HG02981 (cell line): ENCODE measurements around the gene FAT1.
"Not testable (repeated sequence)": the region's sequence is repeated elsewhere in the genome, so short reads cannot be mapped to it uniquely, and the experiment has no call there.

Experiments
- ATAC-seq: cut with Tn5 transposase; IDR thresholded peaks from one replicate; pipeline ENCODE4 v1.9.1; 2021; ENCODE audit warnings: mild to moderate bottlenecking, moderate library complexity; ENCODE audit not compliant: unreplicated experiment

Gene FAT1

DNA sequence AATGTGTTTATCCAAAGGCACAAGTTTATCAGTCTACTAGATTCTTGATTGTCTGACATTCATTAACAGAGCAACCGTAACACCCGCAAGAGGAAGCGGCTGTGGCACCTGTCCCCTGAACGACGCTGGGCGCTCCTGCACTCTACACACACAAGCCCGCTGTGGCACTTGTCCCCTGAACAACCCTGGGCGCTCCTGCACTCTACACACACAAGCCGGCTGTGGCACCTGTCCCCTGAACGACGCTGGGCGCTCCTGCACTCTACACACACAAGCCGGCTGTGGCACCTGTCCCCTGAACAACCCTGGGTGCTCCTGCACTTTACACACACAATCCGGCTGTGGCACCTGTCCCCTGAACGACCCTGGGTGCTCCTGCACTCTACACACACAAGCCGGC is 64.2 kb downstream of the FAT1 start:
- ATAC-seq = not testable (repeated sequence)

DNA sequence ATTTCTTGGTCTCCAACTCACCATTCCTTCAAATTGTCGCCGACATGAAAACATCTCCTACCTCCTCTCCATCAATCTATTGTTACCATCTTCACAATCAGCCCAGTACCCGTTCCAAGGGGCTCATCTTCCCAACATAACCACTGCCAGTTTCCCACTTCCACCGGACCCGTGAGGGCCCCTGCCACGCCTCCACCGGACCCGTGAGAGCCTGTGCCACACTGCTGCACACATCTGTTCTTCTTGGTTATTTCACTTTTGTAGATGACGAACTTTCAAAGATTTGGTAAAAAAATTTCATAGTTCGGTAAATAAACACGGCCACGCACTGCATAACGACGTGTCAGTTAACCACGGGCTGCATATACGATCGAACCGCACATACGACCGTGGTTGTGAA is 65.0 kb downstream of the FAT1 start:
- ATAC-seq = no peak

DNA sequence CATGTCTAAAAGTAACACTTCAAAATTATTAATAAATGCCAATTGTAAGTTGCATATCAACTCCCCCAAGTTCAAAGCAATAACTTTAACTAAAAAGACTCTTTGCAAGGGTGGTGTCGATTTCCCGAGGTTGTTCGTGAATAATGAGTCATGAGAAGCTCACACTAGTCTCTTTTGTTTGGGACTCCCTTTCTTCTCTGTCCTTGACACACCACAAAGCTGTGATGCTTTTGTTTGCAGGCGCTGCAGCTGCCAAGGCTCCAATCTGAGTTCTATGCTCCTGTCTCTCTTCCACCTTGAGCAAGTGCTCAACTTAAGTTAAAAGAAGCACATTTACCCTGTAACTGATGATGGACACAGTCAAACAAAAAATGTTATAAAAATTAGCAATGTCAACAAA is 65.9 kb downstream of the FAT1 start:
- ATAC-seq = no peak

DNA sequence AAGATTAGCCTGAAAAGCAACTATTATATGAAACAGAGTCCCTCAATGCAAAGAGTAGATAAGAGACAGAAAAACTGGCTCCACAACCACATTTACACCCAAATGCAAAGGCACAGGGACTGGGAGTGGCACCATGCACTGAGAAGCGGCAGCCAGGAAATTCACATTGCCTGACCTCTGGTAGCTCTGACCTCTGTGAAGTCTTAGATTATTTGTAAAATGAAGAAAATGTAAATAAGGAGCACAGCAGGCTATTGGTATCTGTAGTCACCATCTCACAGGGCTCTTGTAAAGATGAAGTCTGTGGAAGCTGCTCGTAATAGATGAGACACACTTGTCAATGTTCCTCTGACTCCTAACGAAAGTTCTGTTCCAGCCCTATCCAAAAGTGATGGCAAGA is 69.7 kb downstream of the FAT1 start:
- no peak for ATAC-seq

DNA sequence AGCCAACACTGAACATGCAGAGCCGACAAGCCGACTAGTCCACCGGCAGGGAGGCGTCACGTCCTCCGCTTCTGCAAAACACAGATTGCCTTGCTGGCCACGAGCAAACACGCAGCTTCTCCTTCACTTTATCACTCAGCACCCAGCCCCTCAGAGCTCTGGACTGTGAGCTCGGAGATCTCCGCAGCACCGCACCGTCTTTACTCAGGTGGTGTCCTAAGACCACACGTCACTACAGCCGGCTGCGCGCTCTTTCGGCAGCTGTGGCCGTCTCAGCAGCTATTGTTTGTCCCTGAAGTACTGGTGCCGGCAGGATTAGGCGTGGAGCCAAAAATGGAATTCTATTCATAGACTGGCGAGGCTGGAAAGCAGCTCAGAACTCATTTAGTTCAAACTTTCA is 72.0 kb downstream of the FAT1 start:
- no peak for ATAC-seq

DNA sequence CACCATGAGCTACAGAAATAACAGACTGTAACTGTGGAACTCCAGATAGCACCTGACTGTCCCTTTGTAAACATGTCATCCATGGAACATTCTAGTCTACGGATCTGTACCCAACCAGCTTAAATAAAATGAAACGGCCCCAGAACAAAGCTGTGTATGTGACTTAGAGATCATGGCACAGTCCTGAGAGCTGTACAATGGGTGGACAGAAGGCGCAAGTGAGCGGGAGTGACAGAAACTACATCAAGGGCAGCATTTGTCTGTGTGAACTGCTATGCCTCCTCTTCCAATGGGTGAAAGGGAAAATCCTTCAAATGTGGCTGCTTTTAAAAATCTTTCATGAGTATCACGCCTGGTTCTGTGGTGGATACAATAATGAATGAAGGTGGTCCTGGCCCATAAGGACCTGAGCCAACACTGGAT is 72.5 kb downstream of the FAT1 start:
- no peak for ATAC-seq

DNA sequence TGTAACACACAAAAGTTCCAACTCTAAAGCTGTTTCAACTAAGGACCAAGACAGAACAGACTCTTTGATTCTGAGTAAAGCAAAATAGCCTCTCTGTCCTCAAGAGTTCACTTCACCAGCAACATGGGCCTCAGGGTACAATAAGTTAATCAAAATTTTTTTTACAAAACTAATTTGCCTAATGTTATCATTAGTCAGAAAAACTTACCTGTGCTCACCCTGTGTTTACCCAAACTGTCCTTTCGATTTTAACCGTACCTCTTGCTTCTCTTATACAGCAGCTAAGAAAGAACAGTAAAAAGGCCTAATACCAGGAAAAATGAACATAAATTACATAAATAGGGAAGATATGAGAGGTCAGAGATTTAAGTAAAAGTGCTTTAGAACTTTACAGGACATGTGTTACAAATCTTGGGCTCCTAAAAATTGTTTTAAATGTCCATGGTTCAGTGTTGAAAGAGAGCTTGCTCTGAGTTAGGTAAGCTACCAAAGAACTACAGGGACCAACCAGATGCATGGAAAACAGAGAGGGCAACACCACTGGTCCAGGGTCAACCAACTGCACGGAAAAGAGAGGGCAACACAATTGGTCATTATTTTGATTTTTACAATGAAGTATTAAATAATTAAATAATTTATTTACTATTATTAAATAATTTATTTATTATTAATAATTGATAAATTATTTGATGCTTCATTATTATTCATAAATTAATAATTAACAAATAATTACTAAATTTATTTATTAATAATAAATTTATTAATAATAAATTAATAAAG is 73.1 kb downstream of the FAT1 start:
- no peak for ATAC-seq

DNA sequence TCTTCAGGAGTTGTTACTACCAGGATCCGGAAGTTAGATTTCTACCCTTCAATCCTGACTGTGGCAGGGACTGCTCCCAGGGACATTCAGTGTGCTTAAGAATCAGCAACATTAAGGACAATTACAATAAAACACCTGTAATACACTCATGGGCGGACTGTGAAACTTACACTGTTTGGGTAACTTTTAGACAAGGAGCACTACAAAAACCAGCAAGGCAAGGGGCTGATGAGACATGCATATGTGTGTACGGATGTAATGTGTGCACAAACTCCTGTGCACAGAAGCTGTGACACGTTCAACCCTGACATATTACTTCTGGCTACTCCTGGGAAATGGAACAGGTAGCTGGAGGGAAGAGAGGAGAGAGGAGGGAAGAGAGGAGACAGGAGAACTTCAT is 75.8 kb downstream of the FAT1 start:
- ATAC-seq = no peak

DNA sequence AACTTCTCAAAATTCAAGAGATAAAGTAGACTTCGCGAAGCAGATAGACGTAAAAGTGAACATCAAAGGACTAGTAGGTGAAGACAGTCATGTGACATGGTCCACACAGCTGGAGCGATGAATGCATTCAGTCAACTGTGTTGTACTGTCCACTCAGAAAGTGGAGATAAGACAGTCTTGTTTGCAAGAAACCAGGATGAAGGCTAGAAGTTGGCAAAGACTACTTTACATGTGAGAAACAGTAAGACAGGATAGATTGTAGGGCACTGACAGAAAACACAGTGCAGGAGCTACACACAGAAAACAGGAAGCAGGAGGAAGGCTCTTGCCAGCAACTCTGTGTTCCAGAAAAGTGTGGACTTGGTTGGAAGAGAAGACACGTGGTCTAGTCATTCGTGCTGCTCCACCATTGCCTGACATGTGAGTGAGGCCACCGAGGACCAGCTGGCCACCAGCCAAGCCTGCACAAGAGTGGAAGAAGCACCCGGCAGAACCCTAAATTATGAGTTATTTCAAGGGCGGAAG is 78.9 kb downstream of the FAT1 start:
- no peak for ATAC-seq

DNA sequence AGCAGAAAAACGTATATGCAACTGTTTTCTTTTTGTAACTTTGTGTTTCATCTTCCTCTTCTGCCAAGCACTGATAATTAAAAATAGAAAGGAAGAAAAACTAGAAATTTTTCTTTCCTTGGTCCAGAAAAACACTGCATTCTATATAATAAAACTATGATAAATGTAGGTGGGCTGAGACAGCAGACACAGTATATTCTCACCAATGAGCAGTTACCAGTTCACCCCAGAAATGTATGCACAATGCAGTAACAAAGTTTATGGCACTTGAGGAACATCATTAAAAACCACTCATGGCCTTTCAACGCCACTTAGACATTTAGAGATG is 79.4 kb downstream of the FAT1 start:
- ATAC-seq = no peak

DNA sequence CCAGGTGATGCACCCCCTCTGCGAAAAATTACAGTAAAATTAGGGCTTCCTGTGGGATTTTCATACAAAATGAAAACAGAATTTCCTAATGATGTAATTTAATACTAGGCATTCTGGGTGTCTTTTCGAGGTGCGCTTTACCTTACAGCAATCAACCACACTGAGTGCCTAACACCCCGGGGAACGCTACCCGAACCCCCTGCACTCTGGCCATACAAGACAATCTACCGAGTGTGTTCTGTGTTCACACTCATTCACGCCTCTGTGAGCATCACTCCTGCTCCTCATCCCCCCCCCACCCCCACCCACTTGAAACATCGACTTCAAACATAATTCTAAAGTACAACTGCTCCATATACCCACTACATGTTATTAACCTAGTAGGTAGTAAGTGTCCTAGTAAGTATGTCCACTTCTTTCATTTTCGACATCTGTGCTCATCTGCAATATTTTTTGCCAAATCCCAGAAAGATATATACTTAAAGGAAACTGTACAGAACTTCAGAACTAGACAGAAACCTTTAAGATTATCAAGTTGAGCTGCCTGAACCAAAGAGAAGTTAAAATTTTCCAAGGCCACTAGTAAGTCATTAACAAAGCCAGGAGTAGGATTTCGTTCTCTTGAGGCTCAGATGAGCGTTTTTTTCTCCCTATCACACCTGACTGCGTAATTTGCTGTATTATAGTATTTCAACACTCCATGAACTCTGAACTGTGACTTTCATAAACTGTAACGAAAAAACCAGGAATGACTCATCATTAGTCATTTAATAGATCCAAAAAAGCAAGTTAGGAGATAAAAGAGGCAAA is 80.0 kb downstream of the FAT1 start:
- no peak for ATAC-seq

DNA sequence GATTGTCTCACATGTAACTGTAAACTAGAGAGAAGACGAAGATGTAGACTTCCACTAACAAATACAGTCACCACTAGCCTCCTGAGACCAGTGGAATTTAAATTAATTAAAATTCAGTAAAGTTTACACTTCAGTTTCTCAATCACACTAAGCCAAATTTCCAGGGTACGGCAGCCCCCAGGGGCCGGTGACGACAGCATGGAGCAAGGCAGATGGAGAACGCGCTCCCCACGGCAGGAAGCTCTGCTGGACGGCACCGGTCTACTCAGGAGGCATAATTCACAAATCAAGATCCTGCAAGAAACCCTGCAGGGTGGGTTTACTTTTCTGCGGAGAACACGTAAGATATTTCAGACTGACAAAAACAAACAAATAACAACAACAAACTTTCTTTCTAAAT is 80.7 kb downstream of the FAT1 start:
- no peak for ATAC-seq

DNA sequence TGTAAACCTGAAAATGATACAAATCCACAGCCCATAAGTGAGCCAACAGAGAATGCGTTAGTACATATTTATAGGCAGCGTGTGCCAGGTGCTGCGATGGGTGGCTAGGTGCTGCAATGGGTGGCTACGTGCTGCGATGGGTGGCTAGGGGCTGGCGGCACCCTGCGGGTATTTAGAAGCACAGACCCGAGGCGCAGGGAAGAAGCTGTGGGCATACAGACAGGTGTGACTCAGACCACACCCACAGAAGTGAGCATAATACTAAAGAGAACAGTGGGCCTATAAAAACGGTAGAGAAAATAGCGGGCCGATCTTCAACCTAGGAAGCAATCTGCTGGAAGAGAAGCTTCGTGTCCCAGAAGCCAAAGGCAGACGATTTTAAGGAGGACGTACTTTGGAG is 81.1 kb downstream of the FAT1 start:
- ATAC-seq = no peak

DNA sequence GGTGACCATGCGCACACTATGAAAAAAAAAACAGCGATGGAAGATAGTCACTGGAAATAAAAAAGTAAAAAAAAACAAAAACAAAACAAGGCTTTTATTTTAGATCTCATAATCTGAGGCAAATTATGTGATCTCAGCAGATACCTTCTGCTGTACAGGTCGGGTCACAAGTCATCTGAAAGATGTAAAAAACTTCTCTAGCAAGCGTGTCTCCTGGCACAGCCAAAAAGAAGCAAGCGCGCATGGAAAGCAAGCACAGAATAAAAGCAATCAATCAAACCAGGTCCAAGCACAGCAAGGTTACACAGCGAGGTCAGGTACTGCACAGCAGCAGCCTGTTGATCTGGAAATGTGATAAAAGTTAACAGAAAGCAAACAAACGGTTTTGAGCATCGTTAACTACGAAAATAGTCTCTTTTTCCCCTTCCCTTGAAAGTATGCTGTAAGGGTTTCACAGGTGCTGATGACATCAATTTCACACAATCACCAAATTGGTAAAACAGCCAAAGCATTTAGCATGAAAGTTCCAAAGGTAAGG is 89.0 kb downstream of the FAT1 start:
- no peak for ATAC-seq

DNA sequence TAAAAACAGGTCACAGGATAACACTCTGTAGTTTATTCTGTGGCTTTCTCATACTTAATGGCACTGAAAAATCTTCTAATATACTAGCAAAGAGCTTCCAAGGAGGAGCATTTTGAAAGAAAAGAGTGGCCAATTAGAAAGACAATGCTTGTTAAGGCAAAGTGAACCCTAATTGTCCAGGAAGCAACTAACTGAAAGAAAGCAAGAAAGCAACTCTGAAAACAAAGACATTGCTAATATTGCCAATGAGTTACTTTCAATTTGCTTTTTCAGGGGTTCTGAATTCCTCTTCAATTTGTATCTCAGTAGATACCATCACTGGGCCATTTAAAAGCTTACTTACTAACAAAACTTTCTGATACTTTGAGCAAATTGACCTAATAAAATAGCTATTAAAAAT is 89.8 kb downstream of the FAT1 start:
- no peak for ATAC-seq

DNA sequence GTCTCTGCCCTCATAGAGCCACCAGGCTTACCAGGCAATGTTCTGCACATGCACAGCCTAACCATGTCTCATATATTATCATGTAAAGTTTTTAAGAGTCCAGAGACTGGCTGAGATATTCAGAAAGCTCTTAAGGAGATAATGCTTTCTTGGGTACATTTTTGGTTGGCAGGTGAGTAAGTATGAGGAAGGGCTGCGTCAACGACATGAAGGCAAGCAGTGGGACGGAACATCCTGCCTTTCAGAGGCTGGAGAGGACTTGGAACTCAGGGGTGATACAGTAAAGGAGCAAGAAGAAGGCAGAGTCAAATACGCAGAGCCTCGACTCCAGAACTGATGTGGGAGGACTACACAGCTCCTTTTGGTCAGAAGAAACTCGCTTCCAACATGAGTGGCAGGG is 93.5 kb downstream of the FAT1 start:
- ATAC-seq = no peak

DNA sequence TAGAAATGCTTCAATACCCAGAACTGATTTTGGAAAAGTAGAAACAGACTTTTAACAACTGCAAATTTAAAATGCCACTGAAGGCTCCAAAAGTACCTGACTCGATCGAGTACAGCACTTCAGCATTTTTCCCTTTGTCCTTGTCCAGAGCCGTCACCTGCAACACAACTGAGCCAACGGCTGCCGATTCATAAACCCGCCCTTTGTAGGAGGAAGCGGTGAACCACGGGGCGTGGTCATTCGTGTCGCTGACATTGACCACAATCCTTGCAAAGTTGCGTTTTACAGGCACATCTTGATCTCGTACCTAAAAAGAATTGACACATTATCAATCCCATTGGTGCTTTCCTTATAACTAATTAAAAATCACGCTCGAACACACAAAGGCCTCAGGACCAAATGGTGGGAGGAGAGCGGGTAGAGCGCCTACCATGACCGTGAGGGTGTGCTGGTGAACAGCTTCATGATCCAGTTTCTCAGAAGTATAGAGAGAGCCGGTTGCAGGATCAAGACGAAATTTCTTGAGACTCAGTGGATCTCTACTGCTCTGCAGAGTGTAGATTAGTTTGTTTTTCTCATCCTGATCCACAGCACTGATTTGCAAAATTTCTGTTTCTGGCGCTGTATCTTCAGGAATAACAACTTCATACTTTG is 95.5 kb downstream of the FAT1 start:
- no peak for ATAC-seq

DNA sequence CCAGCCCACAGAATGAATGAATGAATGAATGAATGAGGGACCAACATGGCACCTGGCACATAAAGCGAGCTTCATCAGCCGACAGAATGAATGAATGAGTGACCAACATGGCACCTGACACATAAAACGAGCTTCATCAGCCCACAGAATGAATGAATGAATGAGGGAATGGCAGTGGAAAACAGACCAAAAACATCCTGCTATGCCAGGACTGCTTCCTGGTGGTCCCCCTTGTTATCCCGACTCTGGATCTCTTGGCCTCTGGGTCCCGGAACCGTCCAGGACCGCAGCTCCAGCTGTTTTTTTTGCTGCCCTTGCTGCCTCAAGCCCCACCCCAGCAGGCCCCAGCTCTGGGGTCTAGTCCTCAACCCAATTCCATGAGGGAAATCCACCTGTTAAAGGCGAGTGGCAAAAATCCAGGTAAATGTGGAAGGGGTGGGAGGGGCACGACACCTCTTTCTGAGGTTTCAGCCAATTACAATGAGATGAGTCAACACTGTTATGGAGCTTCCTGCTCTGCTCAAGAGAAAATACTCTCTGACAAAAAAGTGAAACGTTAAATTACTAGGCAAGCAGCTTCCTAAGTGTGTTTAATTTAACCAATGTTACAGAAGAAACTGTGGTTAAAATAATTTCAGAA is 96.3 kb downstream of the FAT1 start:
- ATAC-seq = no peak

DNA sequence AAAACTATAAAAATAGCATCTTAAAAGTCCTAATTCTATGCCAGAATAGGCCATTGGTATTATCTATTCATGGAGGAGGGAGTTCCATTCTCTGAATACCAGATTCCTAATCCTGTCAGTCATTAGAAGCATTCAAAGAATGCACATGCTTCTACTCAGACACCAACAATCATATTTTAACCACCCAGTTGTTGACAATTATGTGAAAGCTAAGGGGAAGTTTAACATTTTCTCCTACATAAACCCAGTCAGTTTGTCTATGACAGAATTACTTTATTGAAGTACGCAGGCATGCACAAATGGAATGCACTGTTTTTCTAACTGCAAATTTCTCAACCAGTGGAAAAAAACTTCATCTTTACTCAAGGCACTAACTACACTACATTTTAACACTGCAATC is 98.7 kb downstream of the FAT1 start:
- ATAC-seq = no peak

DNA sequence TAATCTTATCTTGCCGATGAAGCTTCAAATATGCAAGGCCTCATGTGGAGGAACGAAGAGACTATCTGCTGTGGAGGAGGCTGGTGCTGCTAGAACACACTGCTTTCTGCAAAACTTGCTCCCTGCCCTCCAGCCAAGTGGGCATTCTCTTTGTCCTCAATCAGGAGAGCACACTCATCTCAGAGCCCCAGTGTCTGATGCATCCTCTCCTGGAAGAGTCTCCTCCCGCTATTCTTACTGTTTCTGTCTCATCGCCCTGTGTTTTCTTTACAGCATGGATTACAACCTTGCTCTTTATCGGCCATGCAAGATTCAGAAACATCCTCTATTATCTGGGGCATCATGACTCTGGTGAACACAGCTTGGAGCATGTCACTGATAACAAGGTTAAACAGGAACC is 100.1 kb downstream of the FAT1 start:
- ATAC-seq = no peak
